ENCODE results near the gene USP36.
A peak's percentile ranks its signal among the peaks of the same experiment; 100 is the strongest.

USP36 gene

DNA sequence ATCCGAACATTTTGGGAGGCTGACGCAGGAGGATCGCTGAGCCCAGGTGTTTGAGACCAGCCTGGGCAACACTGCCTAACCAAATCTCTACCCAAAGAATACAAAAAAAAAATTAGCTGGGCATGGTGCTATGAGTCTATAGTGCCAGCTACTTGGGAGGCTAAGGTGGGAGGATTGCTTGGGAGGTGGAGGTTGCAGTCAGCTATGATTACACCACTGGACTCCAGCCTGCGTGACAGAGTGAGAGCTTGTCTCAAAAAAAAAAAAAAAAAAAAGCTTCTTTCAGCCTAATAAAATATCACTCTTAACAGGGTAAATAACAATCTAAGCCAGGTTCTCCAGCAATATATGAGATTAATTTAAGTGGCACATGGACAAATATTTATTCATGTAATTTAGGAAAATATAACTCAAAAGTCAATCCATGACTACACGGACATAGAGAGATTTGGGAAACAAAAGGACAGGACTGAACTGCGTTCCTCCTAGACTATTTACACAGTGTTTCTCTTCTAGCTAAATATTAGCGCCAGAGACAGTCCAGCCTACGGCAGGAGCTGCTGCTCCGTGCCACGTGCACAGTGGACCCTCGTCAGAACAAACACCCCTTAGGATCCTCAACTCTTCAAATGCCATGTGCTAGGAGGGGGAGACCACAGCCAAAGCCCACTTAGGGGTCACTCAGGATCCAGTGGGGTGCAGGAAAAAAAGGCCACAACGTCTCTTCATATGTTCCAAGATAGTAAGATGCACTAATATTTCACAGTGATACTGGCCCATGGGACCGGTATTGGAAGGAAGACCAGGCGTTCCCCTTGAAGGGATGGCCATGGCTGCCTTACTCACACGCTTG, 8.7 kb downstream of the USP36 start:
- TF ChIP-seq, protein P1, sequence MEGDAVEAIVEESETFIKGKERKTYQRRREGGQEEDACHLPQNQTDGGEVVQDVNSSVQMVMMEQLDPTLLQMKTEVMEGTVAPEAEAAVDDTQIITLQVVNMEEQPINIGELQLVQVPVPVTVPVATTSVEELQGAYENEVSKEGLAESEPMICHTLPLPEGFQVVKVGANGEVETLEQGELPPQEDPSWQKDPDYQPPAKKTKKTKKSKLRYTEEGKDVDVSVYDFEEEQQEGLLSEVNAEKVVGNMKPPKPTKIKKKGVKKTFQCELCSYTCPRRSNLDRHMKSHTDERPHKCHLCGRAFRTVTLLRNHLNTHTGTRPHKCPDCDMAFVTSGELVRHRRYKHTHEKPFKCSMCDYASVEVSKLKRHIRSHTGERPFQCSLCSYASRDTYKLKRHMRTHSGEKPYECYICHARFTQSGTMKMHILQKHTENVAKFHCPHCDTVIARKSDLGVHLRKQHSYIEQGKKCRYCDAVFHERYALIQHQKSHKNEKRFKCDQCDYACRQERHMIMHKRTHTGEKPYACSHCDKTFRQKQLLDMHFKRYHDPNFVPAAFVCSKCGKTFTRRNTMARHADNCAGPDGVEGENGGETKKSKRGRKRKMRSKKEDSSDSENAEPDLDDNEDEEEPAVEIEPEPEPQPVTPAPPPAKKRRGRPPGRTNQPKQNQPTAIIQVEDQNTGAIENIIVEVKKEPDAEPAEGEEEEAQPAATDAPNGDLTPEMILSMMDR (IDR thresholded peaks at IDR 0.05; ENCODE audit: low read depth, low read length) = no peak

DNA sequence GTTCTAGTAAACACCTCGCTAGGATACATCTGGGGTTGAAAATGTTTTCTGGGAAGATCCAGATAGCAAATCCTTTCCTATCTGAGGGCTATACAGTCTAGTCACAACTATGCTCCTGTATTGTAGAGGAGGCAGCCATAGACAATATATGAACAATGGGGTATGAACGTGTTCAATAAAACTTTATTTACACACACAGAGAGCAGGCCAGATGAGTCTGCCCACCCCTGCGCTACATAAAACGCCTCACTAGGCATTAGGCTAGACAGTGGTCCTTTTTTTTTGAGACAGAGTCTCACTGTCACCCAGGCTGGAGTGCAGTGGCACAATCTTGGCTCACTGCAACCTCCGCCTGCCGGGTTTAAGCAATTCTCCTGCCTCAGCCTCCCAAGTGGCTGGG, 11.1 kb downstream of the USP36 start:
- in situ Hi-C loops (cut with HindIII; ENCODE audit: low sequenced_read_pairs) = loop anchor here (10.0 kb wide), 1 partner anchor 345 kb away; no protein-coding TSS in a partner anchor
- no peak for DNase-seq (ENCODE audit: low read depth, low spot score)
- H3K4me3 ChIP-seq (ENCODE audit: low read depth, low read length) = no peak overlapping the region
- TF ChIP-seq, protein P1 (IDR thresholded peaks at IDR 0.05; ENCODE audit: low read depth, low read length) = no peak

More for the DNA sequence above, 8.7 kb downstream of the USP36 start:
- in situ Hi-C loops (cut with HindIII; ENCODE audit: low sequenced_read_pairs) = no loop called here
- no peak for DNase-seq (ENCODE audit: low read depth, low spot score)
- no peak overlapping the region for H3K4me3 ChIP-seq (ENCODE audit: low read depth, low read length)

DNA sequence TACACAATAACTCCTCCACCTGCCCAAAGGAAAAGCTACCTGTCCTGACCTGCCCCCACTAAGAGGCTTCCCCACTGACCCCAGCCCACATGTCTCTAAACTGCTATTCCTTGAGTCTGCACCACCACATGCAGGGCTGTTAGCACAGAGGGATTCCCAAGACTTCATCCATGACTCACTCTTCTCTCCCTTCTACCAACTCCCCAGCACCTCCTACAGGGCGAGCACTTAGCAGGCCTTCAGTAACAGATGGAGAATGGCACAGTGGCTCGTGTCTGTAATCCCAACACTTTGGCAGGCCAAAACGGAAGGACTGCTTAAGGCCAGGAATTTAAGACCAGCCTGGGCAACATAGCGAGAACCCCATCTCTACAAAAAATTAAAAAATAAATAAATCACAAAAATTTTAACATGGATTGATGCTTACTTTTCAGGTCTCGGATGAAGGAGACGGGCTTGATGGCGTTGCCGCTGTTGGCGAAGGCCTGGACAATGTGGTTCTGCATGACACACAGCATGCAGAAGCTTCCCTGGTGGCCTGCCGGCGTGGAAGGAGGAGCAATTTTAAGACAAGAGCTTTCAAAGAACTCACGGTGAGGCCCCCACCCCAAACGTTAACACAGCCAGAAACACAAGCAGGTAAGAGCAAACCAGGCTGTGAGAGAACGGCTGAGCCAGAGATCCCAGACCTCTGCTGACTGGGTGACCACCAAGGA, 12.0 kb downstream of the USP36 start:
- peak; percentile 60 for DNase-seq (ENCODE audit: low read depth, low spot score)
- no peak overlapping the region for H3K4me3 ChIP-seq (ENCODE audit: low read depth, low read length)
- TF ChIP-seq, protein P1 (IDR thresholded peaks at IDR 0.05; ENCODE audit: low read depth, low read length) = peak; percentile 73
- in situ Hi-C loops (cut with HindIII; ENCODE audit: low sequenced_read_pairs) = loop anchor here (10.0 kb wide), 1 partner anchor 344 kb away; no protein-coding TSS in a partner anchor

DNA sequence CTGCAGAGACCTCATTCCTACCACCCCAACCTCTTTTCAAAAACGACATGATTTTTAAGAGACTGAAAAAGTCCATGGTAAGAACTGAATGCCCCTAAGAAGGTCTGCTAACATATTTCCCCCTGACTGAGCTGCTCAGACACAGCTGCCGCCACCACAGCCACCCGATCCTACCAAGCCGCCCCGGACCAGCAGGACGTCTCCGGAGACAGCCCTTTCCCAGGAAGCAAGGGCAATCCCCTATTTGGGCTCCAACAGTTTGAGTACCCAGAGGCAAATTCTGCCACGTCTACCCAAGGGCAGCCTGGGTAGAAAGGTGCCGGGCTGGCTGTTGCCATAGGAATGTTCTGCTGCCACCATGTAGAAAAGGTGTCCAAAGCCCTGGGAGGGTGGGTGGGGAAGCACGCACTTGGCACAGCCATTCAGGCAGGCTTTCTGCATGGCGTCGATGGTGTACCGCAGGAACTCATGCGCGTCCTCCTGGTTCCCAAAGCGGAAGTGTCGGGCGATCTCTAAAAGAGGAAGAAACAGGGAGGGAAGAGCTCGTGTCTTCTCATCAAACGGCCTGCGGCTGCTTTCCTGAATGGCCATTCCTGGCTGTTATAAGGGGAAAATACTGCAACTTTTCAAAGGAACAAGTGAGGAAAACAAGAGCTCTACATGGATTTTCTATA, 13.6 kb downstream of the USP36 start:
- TF ChIP-seq, protein P1 (IDR thresholded peaks at IDR 0.05; ENCODE audit: low read depth, low read length) = no peak
- no peak for DNase-seq (ENCODE audit: low read depth, low spot score)
- no peak overlapping the region for H3K4me3 ChIP-seq (ENCODE audit: low read depth, low read length)
- in situ Hi-C loops (cut with HindIII; ENCODE audit: low sequenced_read_pairs) = loop anchor here (10.0 kb wide), 1 partner anchor 342 kb away; no protein-coding TSS in a partner anchor

DNA sequence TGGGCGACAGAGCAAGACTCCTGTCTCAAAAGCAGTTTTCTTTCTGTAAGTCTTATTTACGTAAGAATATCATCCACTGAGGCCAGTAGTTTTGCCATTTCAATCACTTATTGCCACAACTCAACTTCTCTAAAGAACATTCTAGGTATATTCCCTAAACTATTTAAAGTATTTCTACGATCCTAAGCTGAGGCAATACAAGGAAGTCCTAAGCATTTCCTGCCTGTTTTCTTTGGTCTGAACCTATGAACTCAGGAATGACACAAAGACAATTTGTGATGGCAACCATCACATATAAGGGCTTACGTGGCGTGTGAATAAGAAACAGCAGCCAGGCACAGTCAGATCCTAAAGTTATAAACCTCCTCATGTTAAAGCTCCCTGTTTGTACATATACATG, 14.2 kb downstream of the USP36 start:
- in situ Hi-C loops (cut with HindIII; ENCODE audit: low sequenced_read_pairs) = loop anchor here (10.0 kb wide), 1 partner anchor 342 kb away; no protein-coding TSS in a partner anchor
- no peak overlapping the region for H3K4me3 ChIP-seq (ENCODE audit: low read depth, low read length)
- TF ChIP-seq, protein P1 (IDR thresholded peaks at IDR 0.05; ENCODE audit: low read depth, low read length) = no peak
- DNase-seq (ENCODE audit: low read depth, low spot score) = peak; percentile 14

DNA sequence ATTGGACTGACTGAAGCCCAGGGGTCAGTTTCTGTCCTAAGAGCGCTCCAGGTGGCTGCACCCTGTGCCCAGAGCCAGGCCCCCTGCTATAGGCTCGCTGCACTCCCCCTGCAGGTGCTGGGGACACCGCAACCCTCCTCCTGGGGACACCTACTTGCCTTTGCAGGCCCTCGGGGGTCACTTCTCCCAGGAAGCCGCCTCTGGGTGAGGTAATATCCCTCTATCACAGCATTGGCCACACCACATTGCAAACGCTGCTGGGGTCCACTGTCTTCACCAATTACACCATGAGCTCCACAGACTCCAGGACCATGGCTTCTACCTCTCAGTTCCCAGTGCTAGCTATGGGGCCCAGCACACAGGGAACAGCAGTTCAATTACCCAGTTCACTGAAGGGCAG, 14.9 kb downstream of the USP36 start:
- no peak for DNase-seq (ENCODE audit: low read depth, low spot score)
- H3K4me3 ChIP-seq (ENCODE audit: low read depth, low read length) = no peak overlapping the region
- in situ Hi-C loops (cut with HindIII; ENCODE audit: low sequenced_read_pairs) = loop anchor here (10.0 kb wide), 1 partner anchor 341 kb away; no protein-coding TSS in a partner anchor
- TF ChIP-seq, protein P1 (IDR thresholded peaks at IDR 0.05; ENCODE audit: low read depth, low read length) = no peak
